Measurements from ENCODE around the gene PCSK1N.

DNA sequence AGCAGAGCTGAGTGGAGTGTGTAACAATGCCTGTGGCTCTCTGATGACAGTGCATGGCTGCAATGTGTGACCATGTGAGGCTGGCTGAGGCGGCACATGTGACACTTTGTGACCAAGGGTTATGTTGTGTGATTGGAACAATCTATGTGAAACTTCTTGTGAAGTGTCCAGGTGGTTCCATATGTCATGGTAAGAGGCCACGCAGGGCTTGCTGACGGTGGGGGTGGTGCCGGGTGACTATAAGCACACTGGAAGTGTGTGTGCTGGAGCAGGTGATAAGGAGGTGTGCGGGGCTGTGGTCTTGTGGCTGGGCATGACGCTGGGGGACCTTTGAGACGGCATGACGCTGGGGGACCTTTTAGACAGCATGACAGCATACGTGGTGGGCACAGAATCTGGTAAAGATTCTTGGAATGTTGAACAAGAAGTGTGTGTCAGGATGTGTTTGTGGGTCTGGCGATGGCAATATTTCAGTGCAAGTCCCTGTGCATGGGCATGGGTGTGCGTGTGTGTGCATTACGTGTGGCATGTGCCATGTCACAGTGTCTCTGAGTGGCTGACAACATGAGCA, 41.0 kb downstream of the PCSK1N start:
- TF ChIP-seq, protein P1, sequence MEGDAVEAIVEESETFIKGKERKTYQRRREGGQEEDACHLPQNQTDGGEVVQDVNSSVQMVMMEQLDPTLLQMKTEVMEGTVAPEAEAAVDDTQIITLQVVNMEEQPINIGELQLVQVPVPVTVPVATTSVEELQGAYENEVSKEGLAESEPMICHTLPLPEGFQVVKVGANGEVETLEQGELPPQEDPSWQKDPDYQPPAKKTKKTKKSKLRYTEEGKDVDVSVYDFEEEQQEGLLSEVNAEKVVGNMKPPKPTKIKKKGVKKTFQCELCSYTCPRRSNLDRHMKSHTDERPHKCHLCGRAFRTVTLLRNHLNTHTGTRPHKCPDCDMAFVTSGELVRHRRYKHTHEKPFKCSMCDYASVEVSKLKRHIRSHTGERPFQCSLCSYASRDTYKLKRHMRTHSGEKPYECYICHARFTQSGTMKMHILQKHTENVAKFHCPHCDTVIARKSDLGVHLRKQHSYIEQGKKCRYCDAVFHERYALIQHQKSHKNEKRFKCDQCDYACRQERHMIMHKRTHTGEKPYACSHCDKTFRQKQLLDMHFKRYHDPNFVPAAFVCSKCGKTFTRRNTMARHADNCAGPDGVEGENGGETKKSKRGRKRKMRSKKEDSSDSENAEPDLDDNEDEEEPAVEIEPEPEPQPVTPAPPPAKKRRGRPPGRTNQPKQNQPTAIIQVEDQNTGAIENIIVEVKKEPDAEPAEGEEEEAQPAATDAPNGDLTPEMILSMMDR (IDR thresholded peaks at IDR 0.05; ENCODE audit: extremely low read depth in 1 of 2, insufficient read depth in 1 of 2, low read depth in 1 of 2, low read length in 2 of 2) = no peak
- TF ChIP-seq, protein P2, sequence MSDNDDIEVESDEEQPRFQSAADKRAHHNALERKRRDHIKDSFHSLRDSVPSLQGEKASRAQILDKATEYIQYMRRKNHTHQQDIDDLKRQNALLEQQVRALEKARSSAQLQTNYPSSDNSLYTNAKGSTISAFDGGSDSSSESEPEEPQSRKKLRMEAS (IDR thresholded peaks at IDR 0.05; ENCODE audit: insufficient read depth, insufficient read length) = no peak

Data from endothelial cell of umbilical vein (primary cell).